Uterus (tissue), 4 donors: Measurements from ENCODE around the gene KRTAP5-10. TPM values are rescaled to one million over a fixed set of nuclear protein-coding genes. Genes with fewer than 3 reads are reported as not detected.
"Not testable (repeated sequence)": the region's sequence is repeated elsewhere in the genome, so short reads cannot be mapped to it uniquely, and the experiment has no call there.

Source experiments
- DNase-seq, 2 donors: peaks; one replicate each; pipeline ENCODE4 v3.0.0-alpha.2; 2019 to 2020
- H3K27ac ChIP-seq, 2 donors: fragments of 200-600 bp; sonication (generic); 1 replicate in 1 of 2; 2 replicates in 1 of 2; pipeline ENCODE4 v1.5.1; 2016 to 2018
- H3K27me3 ChIP-seq, 2 donors: fragments of 200-600 bp; sonication (generic); one replicate each; pipeline ENCODE4 v1.5.1; 2018 to 2019; ENCODE audit warnings: control low read depth in 1 of 2
- H3K36me3 ChIP-seq, 2 donors: fragments of 200-600 bp; sonication (generic); one replicate each; pipeline ENCODE4 v1.5.1; 2019; ENCODE audit warnings: control low read depth in 1 of 2
- H3K4me1 ChIP-seq, 2 donors: fragments of 200-600 bp; sonication (generic); one replicate each; pipeline ENCODE4 v1.5.1; 2018 to 2019; ENCODE audit warnings: control low read depth in 1 of 2
- H3K4me3 ChIP-seq, 2 donors: fragments of 200-600 bp; sonication (generic); 1 replicate in 1 of 2; 2 replicates in 1 of 2; pipeline ENCODE4 v1.5.1; 2018 to 2019; ENCODE audit warnings: mild to moderate bottlenecking in 1 of 2
- H3K9me3 ChIP-seq, 2 donors: fragments of 200-600 bp; sonication (generic); one replicate each; pipeline ENCODE4 v1.5.1; 2019; ENCODE audit warnings: control low read depth in 1 of 2
- POLR2A ChIP-seq, 2 donors: fragments of 450-650 bp; IDR thresholded peaks; one replicate each; pipeline ENCODE4 v1.6.1; 2016; ENCODE audit warnings: antibody characterized with exemption in 2 of 2, mild to moderate bottlenecking in 1 of 2, moderate library complexity in 1 of 2
- intact Hi-C: fragments of 100-400 bp; cut with DNase I; formaldehyde crosslinking; loops from one replicate; pipeline ENCODE4 v1.15.1; 2023; ENCODE audit warnings: low total_unique reads
- total RNA-seq, 4 donors: library from RNA; depleted of rRNA in 3 of 4; stranded (reverse); fragments of >200 nt in 3 of 4; gene quantifications; one replicate each; pipeline versions ENCODE4 v1.1.0 to v1.2.4, GENCODE V29; 2014 to 2023
- TF ChIP-seq, protein P1 (sequence below), 4 experiments: fragments of 200-600 bp in 2 of 4; fragments of 450-650 bp in 2 of 4; sonication (generic) in 2 of 4; IDR thresholded peaks; one replicate each; pipeline ENCODE4 v1.5.1; 2016 to 2019; ENCODE audit warnings: antibody characterized with exemption in 4 of 4, mild to moderate bottlenecking in 2 of 4, moderate library complexity in 1 of 4
- donor health status: DM: yes; HTN: yes; CAD: no.

KRTAP5-10 gene
- total RNA-seq, 4 donors from 2014 or later, result 0.37 TPM; not detected in 3

DNA sequence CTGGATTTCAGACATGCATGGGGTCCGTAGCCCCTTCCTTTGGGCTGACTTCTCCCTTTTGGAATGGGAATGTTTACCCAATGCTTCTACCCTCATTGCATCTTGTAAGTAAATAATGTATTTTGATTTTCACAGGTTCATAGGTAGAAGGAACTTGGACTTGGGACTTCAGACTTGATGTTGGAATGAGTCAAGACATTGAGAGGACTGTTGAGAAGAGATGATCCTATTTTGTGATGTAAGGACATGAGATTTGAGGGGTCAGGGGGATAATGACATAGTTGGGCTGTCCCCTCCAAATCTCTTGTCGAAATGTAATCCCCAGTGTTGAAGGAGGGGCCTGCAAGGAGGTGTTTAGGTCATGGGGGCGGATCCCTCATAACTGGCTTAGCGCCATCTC is 933 bp upstream of the KRTAP5-10 start:
- no peaks in the 10 kb centered on the region for H3K27me3 ChIP-seq
- no peak for DNase-seq
- H3K4me1 ChIP-seq, result no peaks in the 10 kb centered on the region
- H3K4me3 ChIP-seq, result no peak overlapping the region
- no peaks in the 10 kb centered on the region for H3K9me3 ChIP-seq
- H3K36me3 ChIP-seq, result no peaks in the 10 kb centered on the region
- TF ChIP-seq, protein P1, sequence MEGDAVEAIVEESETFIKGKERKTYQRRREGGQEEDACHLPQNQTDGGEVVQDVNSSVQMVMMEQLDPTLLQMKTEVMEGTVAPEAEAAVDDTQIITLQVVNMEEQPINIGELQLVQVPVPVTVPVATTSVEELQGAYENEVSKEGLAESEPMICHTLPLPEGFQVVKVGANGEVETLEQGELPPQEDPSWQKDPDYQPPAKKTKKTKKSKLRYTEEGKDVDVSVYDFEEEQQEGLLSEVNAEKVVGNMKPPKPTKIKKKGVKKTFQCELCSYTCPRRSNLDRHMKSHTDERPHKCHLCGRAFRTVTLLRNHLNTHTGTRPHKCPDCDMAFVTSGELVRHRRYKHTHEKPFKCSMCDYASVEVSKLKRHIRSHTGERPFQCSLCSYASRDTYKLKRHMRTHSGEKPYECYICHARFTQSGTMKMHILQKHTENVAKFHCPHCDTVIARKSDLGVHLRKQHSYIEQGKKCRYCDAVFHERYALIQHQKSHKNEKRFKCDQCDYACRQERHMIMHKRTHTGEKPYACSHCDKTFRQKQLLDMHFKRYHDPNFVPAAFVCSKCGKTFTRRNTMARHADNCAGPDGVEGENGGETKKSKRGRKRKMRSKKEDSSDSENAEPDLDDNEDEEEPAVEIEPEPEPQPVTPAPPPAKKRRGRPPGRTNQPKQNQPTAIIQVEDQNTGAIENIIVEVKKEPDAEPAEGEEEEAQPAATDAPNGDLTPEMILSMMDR (IDR thresholded peaks at IDR 0.05), result no peak
- TF ChIP-seq POLR2A (IDR thresholded peaks at IDR 0.05), result no peak
- intact Hi-C loops, result no loop called here
- no peak overlapping the region for H3K27ac ChIP-seq

- Histone ChIP-seq H3K36me3 (no peaks in the 10 kb centered on the region), H3K4me3 (no peak overlapping the region), H3K4me1 (no peaks in the 10 kb centered on the region), H3K9me3 (no peaks in the 10 kb centered on the region), H3K27me3 (no peaks in the 10 kb centered on the region), H3K27ac (no peak overlapping the region)
- no peak for TF ChIP-seq POLR2A (IDR thresholded peaks at IDR 0.05)
- TF ChIP-seq, protein P1 (IDR thresholded peaks at IDR 0.05), result no peak
- intact Hi-C loops, result no loop called here
- no peak for DNase-seq
These were observed 788 bp downstream of the KRTAP5-10 start for GRCh38 chr11:71566081-71566620.

- H3K27ac ChIP-seq, intact Hi-C loops, H3K36me3 ChIP-seq, DNase-seq, H3K4me1 ChIP-seq, H3K27me3 ChIP-seq, H3K4me3 ChIP-seq, H3K9me3 ChIP-seq: not testable (repeated sequence)
These were observed 1.6 kb downstream of the KRTAP5-10 start for GRCh38 chr11:71566626-71567599.

- H3K36me3 ChIP-seq, intact Hi-C loops, H3K4me3 ChIP-seq, H3K27me3 ChIP-seq, H3K4me1 ChIP-seq, H3K9me3 ChIP-seq, DNase-seq, H3K27ac ChIP-seq: not testable (repeated sequence)
These were observed 2.3 kb downstream of the KRTAP5-10 start for GRCh38 chr11:71567633-71568032.

GRCh38 chr11:71568704-71569349 is 3.5 kb downstream of the KRTAP5-10 start:
- Histone ChIP-seq H3K4me1 (no peaks in the 10 kb centered on the region), H3K27ac (no peak overlapping the region), H3K4me3 (no peak overlapping the region), H3K27me3 (no peaks in the 10 kb centered on the region), H3K9me3 (no peaks in the 10 kb centered on the region), H3K36me3 (no peaks in the 10 kb centered on the region)
- DNase-seq, result no peak
- no peak for TF ChIP-seq POLR2A (IDR thresholded peaks at IDR 0.05)
- TF ChIP-seq, protein P1 (IDR thresholded peaks at IDR 0.05), result no peak
- intact Hi-C loops, result no loop called here

GRCh38 chr11:71571101-71571850 is 5.9 kb downstream of the KRTAP5-10 start:
- H3K4me3 ChIP-seq, H3K9me3 ChIP-seq: not testable (repeated sequence)

More at GRCh38 chr11:71571101-71571850, 5.9 kb downstream of the KRTAP5-10 start:
- H3K27me3 ChIP-seq, H3K36me3 ChIP-seq, H3K27ac ChIP-seq, intact Hi-C loops, H3K4me1 ChIP-seq, DNase-seq: not testable (repeated sequence)
